Endometrial microvascular endothelial cells (primary cell): ENCODE measurements around the gene HOXB7. TPM values are rescaled to one million over a fixed set of nuclear protein-coding genes. Genes with fewer than 3 reads are reported as not detected.

ENCODE experiments used
- in situ Hi-C: cut with HindIII; loops from 2 replicates; pipeline ENCODE4 v1.10.0; 2017; ENCODE audit warnings: low sequenced_read_pairs, low pct_unique_long_range_greater_than_20kb; ENCODE audit errors: inconsistent ontology term
- total RNA-seq: library from RNA; depleted of rRNA; stranded (reverse); fragments of >200 nt; gene quantifications from one replicate; pipeline ENCODE4 v1.2.3, GENCODE V29; 2015; ENCODE audit errors: inconsistent ontology term

Gene HOXB7
- total RNA-seq, 1 donor from 2014 or later = 28.6 TPM

- in situ Hi-C loops = no loop called here
These were observed 22.3 kb downstream of the HOXB7 start for GRCh38 chr17:48588528-48588927.

- in situ Hi-C loops = no loop called here
These were observed 22.8 kb downstream of the HOXB7 start for GRCh38 chr17:48588074-48588415.

GRCh38 chr17:48587276-48588073 is 23.3 kb downstream of the HOXB7 start:
- in situ Hi-C loops = no loop called here

GRCh38 chr17:48586355-48587258 is 24.2 kb downstream of the HOXB7 start:
- in situ Hi-C loops = no loop called here

GRCh38 chr17:48584223-48584741 is 26.5 kb downstream of the HOXB7 start:
- in situ Hi-C loops = no loop called here

- in situ Hi-C loops = no loop called here
These were observed 27.1 kb downstream of the HOXB7 start for GRCh38 chr17:48583708-48584222.

GRCh38 chr17:48582750-48583069 is 28.1 kb downstream of the HOXB7 start:
- in situ Hi-C loops = no loop called here

GRCh38 chr17:48579760-48580554 is 30.9 kb downstream of the HOXB7 start:
- in situ Hi-C loops = no loop called here

- in situ Hi-C loops = no loop called here
These were observed 31.4 kb downstream of the HOXB7 start for GRCh38 chr17:48579471-48579759.

- in situ Hi-C loops = no loop called here
These were observed 32.0 kb downstream of the HOXB7 start for GRCh38 chr17:48578616-48579470.

- in situ Hi-C loops = no loop called here
These were observed 32.7 kb downstream of the HOXB7 start, which contains the start of gene HOXB4 for GRCh38 chr17:48577946-48578615. Gene HOXB4, minus strand, starts transcription at chr17:48578350. Its CDS starts 31 bp downstream, at chr17:48578319.

- in situ Hi-C loops = no loop called here
These were observed 33.4 kb downstream of the HOXB7 start for GRCh38 chr17:48577330-48577945.

- in situ Hi-C loops = no loop called here
These were observed 34.1 kb downstream of the HOXB7 start for GRCh38 chr17:48576479-48577309.

- in situ Hi-C loops = no loop called here
These were observed 34.9 kb downstream of the HOXB7 start for GRCh38 chr17:48575673-48576478.

- in situ Hi-C loops = no loop called here
These were observed 35.7 kb downstream of the HOXB7 start for GRCh38 chr17:48575066-48575582.
